C4-2B (cell line): ENCODE measurements around the gene CFAP70.

Experiments
- H3K27ac ChIP-seq: fragments of 450-650 bp; 2 replicates; pipeline ENCODE4 v1.5.1; 2017
- ZFX ChIP-seq: fragments of 450-650 bp; IDR thresholded peaks from 2 replicates; pipeline ENCODE4 v1.6.1; 2017
- TF ChIP-seq, protein P1 (sequence below): fragments of 450-650 bp; conservative IDR thresholded peaks from 2 replicates; pipeline ENCODE4 v1.5.1; 2017; ENCODE audit warnings: mild to moderate bottlenecking

CFAP70 gene

DNA sequence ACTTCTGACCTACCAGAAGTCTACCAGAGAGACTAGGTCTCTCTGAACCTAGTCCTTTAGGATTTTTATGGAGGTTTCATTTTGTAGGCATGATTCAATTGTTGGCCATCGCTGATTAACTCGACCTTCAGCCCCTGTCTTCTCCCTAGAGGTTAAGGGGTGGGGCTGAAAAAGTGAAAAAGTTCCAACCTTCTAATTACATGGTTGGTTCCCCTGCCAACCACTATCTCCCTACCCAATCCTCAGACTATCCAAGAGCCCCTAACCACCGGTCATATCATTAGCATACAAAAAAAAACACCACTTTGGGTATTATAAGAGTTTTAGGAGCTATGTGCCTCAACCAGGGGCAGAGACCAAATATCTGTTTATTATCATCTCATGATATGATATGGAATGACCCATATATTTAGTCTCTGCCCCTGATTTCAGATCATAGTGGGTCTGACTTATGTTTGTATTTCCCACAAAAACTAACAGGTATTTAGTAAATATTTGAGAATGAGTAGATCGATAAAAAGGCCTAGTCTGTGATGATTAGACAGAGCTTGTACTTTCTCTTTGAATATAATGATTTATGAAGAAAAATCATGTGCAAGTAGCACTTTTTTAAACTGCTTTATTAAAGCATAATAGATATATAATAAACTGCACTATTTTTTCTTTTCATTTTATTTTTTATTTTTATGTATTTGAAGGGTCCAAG is 147.4 kb downstream of the CFAP70 start:
- no peak overlapping the region for H3K27ac ChIP-seq
- TF ChIP-seq, protein P1, sequence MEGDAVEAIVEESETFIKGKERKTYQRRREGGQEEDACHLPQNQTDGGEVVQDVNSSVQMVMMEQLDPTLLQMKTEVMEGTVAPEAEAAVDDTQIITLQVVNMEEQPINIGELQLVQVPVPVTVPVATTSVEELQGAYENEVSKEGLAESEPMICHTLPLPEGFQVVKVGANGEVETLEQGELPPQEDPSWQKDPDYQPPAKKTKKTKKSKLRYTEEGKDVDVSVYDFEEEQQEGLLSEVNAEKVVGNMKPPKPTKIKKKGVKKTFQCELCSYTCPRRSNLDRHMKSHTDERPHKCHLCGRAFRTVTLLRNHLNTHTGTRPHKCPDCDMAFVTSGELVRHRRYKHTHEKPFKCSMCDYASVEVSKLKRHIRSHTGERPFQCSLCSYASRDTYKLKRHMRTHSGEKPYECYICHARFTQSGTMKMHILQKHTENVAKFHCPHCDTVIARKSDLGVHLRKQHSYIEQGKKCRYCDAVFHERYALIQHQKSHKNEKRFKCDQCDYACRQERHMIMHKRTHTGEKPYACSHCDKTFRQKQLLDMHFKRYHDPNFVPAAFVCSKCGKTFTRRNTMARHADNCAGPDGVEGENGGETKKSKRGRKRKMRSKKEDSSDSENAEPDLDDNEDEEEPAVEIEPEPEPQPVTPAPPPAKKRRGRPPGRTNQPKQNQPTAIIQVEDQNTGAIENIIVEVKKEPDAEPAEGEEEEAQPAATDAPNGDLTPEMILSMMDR, result no peak
- TF ChIP-seq ZFX, result no peak

GRCh38 chr10:73210395-73211105 is 148.1 kb downstream of the CFAP70 start:
- no peak for TF ChIP-seq ZFX
- TF ChIP-seq, protein P1, result no peak
- no peak overlapping the region for H3K27ac ChIP-seq

DNA sequence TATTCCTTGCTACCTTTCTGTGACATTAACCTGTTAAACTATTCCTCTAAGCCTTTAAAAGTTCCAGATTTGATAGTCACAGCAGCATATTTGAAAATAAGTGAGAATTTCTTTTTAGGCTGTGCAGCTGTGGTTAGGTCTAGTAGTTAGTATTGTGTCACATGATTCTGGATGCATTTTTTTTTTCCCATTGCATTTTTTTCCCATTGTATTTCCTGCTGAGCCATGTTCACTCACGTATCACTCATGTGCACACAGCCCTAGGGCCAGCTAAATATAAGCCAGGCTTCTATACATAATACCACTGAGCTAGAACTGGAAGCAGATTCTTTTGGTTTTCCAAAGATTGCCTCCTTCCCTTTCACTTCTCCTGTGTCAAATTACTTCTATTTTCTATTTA is 149.0 kb downstream of the CFAP70 start:
- TF ChIP-seq ZFX, result no peak
- TF ChIP-seq, protein P1, result no peak
- H3K27ac ChIP-seq, result no peak overlapping the region

DNA sequence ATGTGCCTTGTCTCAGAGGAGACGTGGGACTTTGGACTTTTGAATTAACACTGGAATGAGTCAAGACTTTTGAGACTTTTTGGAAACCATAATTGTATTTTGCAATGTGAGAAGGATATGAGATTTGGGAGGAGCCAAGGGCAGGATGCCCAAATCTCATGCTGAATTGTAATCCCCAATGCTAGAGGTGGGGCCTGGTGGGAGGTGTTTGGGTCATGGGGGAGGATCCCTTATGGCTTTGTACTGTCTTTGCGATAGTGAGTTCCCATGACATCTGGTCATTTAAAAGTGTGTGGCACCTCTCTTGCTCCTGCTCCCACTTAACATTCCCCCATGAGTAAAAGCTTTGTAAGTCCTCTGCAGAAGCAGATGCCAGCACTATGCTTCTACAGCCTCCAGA is 150.8 kb downstream of the CFAP70 start:
- TF ChIP-seq, protein P1, result no peak
- TF ChIP-seq ZFX, result no peak
- no peak overlapping the region for H3K27ac ChIP-seq

DNA sequence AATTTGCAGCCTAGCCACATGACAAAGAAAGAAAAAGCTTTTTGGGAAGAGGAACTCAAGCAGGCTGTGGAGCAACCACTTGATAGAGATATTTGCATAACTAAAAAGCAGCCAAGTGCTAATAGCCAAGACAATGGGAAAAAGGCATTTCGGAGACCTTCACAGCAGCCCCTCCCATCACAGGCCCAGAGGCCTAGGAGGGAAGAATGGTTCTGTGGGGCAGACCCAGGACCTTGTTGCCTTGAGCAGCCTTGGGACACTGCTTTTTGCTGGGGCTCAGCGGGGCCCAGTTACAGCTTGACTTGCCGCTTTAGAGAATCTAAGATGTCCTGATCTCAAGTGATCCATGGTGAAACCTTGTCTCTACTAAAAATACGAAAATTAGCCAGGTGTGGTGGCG is 152.3 kb downstream of the CFAP70 start:
- TF ChIP-seq ZFX, result no peak
- TF ChIP-seq, protein P1, result no peak
- no peak overlapping the region for H3K27ac ChIP-seq

GRCh38 chr10:73205890-73206289 is 152.8 kb downstream of the CFAP70 start:
- H3K27ac ChIP-seq, result no peak overlapping the region
- TF ChIP-seq, protein P1, result no peak
- TF ChIP-seq ZFX, result no peak

DNA sequence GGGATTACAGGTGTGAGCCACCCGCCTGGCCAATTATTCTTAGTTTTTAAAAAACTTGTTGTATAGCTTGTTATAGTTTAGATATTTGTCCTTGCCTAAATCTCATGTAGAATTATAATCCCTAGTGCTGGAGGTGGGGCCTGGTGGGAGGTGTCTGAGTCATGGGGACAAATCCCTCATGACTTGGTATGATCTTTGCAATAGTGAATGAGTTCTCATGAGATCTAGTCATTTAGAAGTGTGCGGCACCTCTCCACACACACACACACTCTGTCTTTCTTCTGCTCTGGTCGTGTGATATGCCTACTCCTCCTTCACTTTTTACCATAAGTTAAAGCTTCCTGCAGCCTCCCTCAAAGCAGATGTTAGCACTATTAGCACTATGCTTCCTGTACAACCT is 153.6 kb downstream of the CFAP70 start:
- H3K27ac ChIP-seq, result no peak overlapping the region
- TF ChIP-seq ZFX, result no peak
- TF ChIP-seq, protein P1, result no peak
